PC-3 (cell line): ENCODE results near the gene MYO19. TPM values are rescaled to one million over a fixed set of nuclear protein-coding genes. Genes with fewer than 3 reads are reported as not detected.

ENCODE experiments used
- ATAC-seq: fragments of 200-7000 bp; cut with Tn5 transposase; 2 replicates; pipeline ENCODE4 v1.9.1; 2020; ENCODE audit warnings: mild to moderate bottlenecking, moderate library complexity
- BruUV-seq: library from RNA; stranded (reverse); fragments of 400-500 nt; replicated peaks from 2 replicates; lab custom pipeline; 2021; lab: Mats Ljungman, UMichigan
- CTCF ChIA-PET: fragments of 300-600 bp; sonication (Branson Sonifier 250); formaldehyde crosslinking; loops from one replicate; lab custom pipeline; 2022; ENCODE audit warnings: antibody characterized with exemption; lab: Charles Lee
- POLR2A ChIA-PET: fragments of 300-600 bp; sonication (Branson Sonifier 250); formaldehyde crosslinking; loops from one replicate; lab custom pipeline; 2022; ENCODE audit warnings: antibody characterized with exemption; ENCODE audit not compliant: unreplicated experiment; lab: Charles Lee
- DNase-seq: peaks from one replicate; pipeline ENCODE4 v3.0.0-alpha.2; 2015
- H2AFZ ChIP-seq: fragments of 300-600 bp; sonication (generic); 2 replicates; pipeline ENCODE4 v1.6.0; 2016; ENCODE audit warnings: antibody characterized with exemption, low read length
- H3F3A ChIP-seq: fragments of 300-600 bp; sonication (generic); one replicate; pipeline ENCODE4 v1.6.0; 2017; ENCODE audit warnings: antibody characterized with exemption, low read length, control low read depth, mild to moderate bottlenecking; ENCODE audit not compliant: unreplicated experiment
- H3K27ac ChIP-seq: fragments of 300-600 bp; sonication (generic); 2 replicates; pipeline ENCODE4 v1.5.1; 2016; ENCODE audit warnings: mild to moderate bottlenecking, low read length
- H3K27me3 ChIP-seq: fragments of 300-600 bp; sonication (generic); 2 replicates; pipeline ENCODE4 v1.6.1; 2016; ENCODE audit warnings: low read length, mixed read lengths
- H3K36me3 ChIP-seq: fragments of 300-600 bp; sonication (generic); 2 replicates; pipeline ENCODE4 v1.6.1; 2016; ENCODE audit warnings: low read depth, mixed run types, low read length, mixed read lengths
- H3K4me1 ChIP-seq: fragments of 300-600 bp; sonication (generic); 2 replicates; pipeline ENCODE4 v1.5.1; 2016; ENCODE audit warnings: low read length; ENCODE audit not compliant: insufficient read depth
- H3K4me2 ChIP-seq: fragments of 300-600 bp; sonication (generic); 2 replicates; pipeline ENCODE4 v1.6.0; 2016; ENCODE audit warnings: low read length
- H3K4me3 ChIP-seq: fragments of 300-600 bp; sonication (generic); 2 replicates; pipeline ENCODE4 v1.5.1; 2016; ENCODE audit warnings: mild to moderate bottlenecking, low read length, mixed read lengths
- H3K79me2 ChIP-seq: fragments of 300-600 bp; sonication (generic); 2 replicates; pipeline ENCODE4 v1.6.1; 2017; ENCODE audit warnings: low read length, mixed read lengths
- H3K9ac ChIP-seq: fragments of 300-600 bp; sonication (generic); 2 replicates; pipeline ENCODE4 v1.6.0; 2016; ENCODE audit warnings: mild to moderate bottlenecking, low read length
- H3K9me2 ChIP-seq: fragments of 300-600 bp; sonication (generic); replicated peaks from 2 replicates; pipeline ENCODE4 v1.6.1; 2016; ENCODE audit warnings: mixed run types, low read length, mixed read lengths
- H3K9me3 ChIP-seq: fragments of 300-600 bp; sonication (generic); 2 replicates; pipeline ENCODE4 v1.6.1; 2016; ENCODE audit warnings: low read length, mixed read lengths
- H4K20me1 ChIP-seq: fragments of 300-600 bp; sonication (generic); 2 replicates; pipeline ENCODE4 v1.6.1; 2016; ENCODE audit warnings: low read length, mixed read lengths
- EZH2 ChIP-seq: fragments of 300-600 bp; sonication (generic); IDR thresholded peaks from one replicate; pipeline ENCODE4 v1.6.1; 2017; ENCODE audit warnings: antibody characterized with exemption, mild to moderate bottlenecking, low read length; ENCODE audit not compliant: unreplicated experiment
- EZH2phosphoT487 ChIP-seq: fragments of 300-600 bp; sonication (generic); IDR thresholded peaks from 2 replicates; pipeline ENCODE4 v1.6.1; 2018; ENCODE audit warnings: mild to moderate bottlenecking, antibody characterized with exemption, low read length, borderline replicate concordance
- intact Hi-C: fragments of 100-400 bp; cut with micrococcal nuclease; formaldehyde crosslinking; loops from 2 replicates; pipeline ENCODE4 v1.9.0; 2023
- total RNA-seq: library from RNA; depleted of rRNA; stranded (reverse); fragments of >200 nt; gene quantifications from 2 replicates; pipeline ENCODE4 v1.2.3, GENCODE V29; 2014
- TF ChIP-seq, protein P1 (sequence below): fragments of 300-600 bp; sonication (generic); conservative IDR thresholded peaks from 2 replicates; pipeline ENCODE4 v1.5.1; 2017; ENCODE audit warnings: antibody characterized with exemption, low read depth, mild to moderate bottlenecking, low read length

The MYO19 gene
- total RNA-seq, 1 experiment from 2014 or later: 143 TPM

DNA sequence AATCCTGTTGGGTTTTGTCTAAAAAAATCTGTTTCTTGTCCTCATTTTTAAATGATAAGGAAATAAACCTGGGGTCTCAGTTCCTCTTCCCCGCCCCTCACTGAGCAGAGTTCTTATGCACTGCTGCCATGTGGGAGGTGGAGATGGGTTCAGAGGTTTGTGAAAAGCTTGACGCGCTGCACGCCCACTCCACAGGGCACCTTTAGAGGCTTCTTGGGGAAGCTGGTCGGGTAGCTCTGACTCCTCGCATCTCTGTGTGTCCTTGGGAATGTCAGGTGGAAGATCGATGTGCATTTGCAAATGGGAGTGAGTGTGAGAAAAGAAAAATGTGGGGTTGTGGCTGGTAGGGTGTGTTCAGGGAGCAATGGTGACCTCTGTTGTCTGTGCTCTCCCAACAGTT, 52.8 kb downstream of the MYO19 start:
- H3K4me1 ChIP-seq: no peaks in the 10 kb centered on the region; the same call in 1 of the 2 replicates
- TF ChIP-seq EZH2phosphoT487: no peak
- TF ChIP-seq EZH2: no peak
- TF ChIP-seq, protein P1, sequence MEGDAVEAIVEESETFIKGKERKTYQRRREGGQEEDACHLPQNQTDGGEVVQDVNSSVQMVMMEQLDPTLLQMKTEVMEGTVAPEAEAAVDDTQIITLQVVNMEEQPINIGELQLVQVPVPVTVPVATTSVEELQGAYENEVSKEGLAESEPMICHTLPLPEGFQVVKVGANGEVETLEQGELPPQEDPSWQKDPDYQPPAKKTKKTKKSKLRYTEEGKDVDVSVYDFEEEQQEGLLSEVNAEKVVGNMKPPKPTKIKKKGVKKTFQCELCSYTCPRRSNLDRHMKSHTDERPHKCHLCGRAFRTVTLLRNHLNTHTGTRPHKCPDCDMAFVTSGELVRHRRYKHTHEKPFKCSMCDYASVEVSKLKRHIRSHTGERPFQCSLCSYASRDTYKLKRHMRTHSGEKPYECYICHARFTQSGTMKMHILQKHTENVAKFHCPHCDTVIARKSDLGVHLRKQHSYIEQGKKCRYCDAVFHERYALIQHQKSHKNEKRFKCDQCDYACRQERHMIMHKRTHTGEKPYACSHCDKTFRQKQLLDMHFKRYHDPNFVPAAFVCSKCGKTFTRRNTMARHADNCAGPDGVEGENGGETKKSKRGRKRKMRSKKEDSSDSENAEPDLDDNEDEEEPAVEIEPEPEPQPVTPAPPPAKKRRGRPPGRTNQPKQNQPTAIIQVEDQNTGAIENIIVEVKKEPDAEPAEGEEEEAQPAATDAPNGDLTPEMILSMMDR: no peak
- no peaks in the 10 kb centered on the region for H3K36me3 ChIP-seq
- ATAC-seq (no peak), DNase-seq (no peak)
- peaks cover 1% of the 10 kb centered on the region for H3K79me2 ChIP-seq
- H3K27me3 ChIP-seq: peaks cover 17% of the 10 kb centered on the region
- BruUV-seq: no TSS peak
- no peak overlapping the region for H2AFZ ChIP-seq
- intact Hi-C loops: loop anchor here (5.0 kb wide), 1 partner anchor 515 kb away; no protein-coding TSS in a partner anchor
- H3F3A ChIP-seq: no peaks in the 10 kb centered on the region
- H3K9me3 ChIP-seq: no peaks in the 10 kb centered on the region
- CTCF ChIA-PET: no interaction called here
- H3K4me2 ChIP-seq: no peak overlapping the region
- POLR2A ChIA-PET: no interaction called here
- H3K4me3 ChIP-seq: no peak overlapping the region
- H3K9me2 ChIP-seq: no peaks in the 10 kb centered on the region
- no peak overlapping the region for H3K27ac ChIP-seq
- H4K20me1 ChIP-seq: no peaks in the 10 kb centered on the region
- no peak overlapping the region for H3K9ac ChIP-seq

DNA sequence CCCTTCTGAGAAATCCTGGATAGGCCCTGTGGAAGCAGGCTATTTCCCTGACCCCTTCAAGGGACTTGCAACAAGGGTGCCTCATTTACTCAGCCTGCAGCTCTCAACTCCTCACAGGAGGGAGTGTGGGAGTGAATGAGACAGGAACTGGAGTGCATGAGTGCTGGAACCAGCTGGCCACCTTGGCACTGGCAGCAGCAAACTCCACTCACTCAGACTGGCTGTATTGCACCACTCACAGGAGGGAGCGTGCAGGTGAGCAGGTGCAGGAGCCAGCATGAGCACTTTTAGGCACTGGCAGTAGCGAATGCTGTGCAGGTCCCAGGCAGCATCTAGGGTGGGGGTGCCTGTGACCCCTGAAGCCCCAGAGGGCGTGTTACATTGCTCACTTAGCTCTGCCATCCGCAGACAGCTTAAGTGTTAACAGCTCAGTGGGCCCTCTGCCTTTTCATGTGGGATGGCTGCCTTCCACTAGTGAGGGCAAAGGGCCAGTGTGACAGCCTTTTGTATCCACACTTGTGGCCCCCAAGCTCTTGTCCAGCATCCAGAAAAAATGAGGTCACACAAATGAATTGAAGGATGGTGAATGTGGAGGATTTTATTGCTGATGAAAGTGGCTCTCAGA, 59.2 kb downstream of the MYO19 start:
- Histone ChIP-seq H3K27me3 (peaks cover 10% of the 10 kb centered on the region), H3K9ac (no peak overlapping the region), H3K4me3 (no peak overlapping the region), H3K9me3 (no peaks in the 10 kb centered on the region), H3K79me2 (no peaks in the 10 kb centered on the region), H2AFZ (no peak overlapping the region), H3K4me1 (no peaks in the 10 kb centered on the region), H3K9me2 (no peaks in the 10 kb centered on the region), H3K27ac (no peak overlapping the region), H3K4me2 (no peak overlapping the region), H3K36me3 (no peaks in the 10 kb centered on the region), H4K20me1 (no peaks in the 10 kb centered on the region), H3F3A (no peaks in the 10 kb centered on the region)
- ChIA-PET CTCF (no interaction called here), POLR2A (no interaction called here)
- intact Hi-C loops: no loop called here
- ATAC-seq: no peak
- TF ChIP-seq EZH2 (no peak), EZH2phosphoT487 (no peak)
- TF ChIP-seq, protein P1: no peak
- no peak for DNase-seq
- no TSS peak for BruUV-seq

DNA sequence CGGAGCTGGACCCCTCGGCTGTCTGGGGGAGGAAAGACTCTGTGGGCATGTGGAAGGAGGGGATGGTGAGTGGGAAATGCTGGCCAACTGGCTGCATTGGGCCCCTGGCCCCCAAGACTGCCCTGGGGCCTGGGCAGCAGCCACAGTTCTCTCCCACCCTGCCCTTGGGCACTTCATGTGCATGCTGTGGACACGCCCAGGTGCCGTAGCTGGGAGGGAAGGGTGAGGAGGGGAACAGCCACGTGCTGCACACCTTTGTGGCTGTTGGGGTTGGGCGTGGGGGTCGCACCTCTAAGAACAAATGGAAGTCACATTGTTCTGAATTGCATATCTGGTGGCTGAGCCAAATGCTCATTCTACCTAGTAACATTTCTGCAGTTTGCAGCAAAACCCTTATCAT, 60.1 kb downstream of the MYO19 start:
- no peaks in the 10 kb centered on the region for H4K20me1 ChIP-seq
- no peaks in the 10 kb centered on the region for H3K9me3 ChIP-seq
- H3K36me3 ChIP-seq: no peaks in the 10 kb centered on the region
- H3K9me2 ChIP-seq: no peaks in the 10 kb centered on the region
- H3K4me1 ChIP-seq: no peaks in the 10 kb centered on the region
- DNase-seq (no peak), ATAC-seq (no peak)
- ChIA-PET POLR2A (no interaction called here), CTCF (no interaction called here)
- no peak for TF ChIP-seq EZH2
- TF ChIP-seq, protein P1: no peak
- TF ChIP-seq EZH2phosphoT487: no peak
- H3K27me3 ChIP-seq: peaks cover 16% of the 10 kb centered on the region
- no peak overlapping the region for H3K9ac ChIP-seq
- BruUV-seq: no TSS peak
- H3F3A ChIP-seq: no peaks in the 10 kb centered on the region
- intact Hi-C loops: no loop called here
- H3K27ac ChIP-seq: no peak overlapping the region
- H3K4me3 ChIP-seq: no peak overlapping the region
- no peak overlapping the region for H2AFZ ChIP-seq
- H3K4me2 ChIP-seq: no peak overlapping the region
- no peaks in the 10 kb centered on the region for H3K79me2 ChIP-seq
